NCI-H510A treated with DMSO at 0.1 percent for 48 hours (cell line): Measurements from ENCODE around the gene PRR33.
"Not testable (repeated sequence)": the region's sequence is repeated elsewhere in the genome, so short reads cannot be mapped to it uniquely, and the experiment has no call there.

ENCODE experiments used
- DNase-seq: peaks from one replicate; lab custom pipeline; 2025; lab: John Stamatoyannopoulos, UW

PRR33 gene

DNA sequence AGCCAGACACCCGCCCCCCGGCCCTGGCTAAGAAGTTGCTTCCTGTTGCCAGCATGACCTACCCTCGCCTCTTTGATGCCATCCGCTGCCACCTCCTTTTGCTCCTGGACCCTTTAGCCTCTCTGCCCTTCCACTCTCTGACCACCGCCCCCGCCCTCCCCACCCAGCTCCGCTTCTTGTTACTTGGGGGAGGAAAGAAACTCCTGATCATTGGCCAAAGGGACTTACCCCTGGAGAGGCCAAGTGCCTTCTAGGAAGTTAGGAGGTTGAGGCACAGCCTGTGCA lies at the start of gene PRR33:
TSS of gene PRR33 (minus strand) at position 65 of the 285 bp plus-strand sequence. CDS start 1,311 bp downstream, outside the sequence.
- DNase-seq, result no peak

DNA sequence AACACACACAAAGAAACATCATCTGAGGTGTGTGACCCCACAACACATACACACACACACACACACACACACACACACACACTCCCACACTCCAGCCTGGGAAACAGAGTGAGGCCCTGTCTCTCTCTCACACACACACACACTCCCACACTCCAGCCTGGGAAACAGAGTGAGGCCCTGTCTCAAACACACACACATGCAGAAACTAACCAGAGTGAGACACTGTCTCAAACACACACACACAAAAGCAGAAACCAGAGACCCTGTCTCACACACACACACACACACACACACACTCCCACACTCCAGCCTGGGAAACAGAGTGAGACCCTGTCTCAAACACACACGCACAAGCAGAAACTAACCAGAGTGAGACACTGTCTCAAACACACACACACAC lies 48.1 kb upstream of the PRR33 start:
- DNase-seq, result not testable (repeated sequence)

DNA sequence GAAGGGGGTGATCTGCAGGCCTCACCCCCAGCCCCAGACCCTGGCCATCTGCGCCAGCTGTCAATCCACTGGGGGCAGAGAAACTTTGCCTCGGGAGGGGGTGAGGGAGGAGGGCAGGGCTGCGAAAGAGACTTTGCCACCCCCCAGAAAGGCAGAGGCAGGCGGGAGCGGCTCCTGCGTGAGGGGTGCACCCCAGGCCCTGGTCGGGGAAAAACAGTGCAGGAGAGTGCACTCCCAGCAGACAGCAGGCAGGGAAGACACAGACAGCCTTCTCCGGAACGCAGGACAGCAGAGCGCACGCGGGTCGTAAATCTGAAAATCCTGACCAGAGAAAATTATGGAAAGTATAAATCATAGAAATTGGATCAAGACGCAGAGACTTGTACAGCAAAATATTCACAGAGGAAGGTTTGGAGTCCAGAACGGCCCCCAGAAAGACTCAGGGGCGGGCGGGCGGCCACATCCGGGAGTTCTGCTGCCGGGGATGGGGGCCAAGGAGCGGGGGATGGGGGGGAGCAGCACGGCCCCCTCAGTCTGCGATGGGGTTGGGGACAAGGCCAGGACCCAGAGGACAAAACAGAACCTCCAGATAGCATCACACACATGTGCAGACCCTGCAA lies 47.4 kb upstream of the PRR33 start:
- DNase-seq, result no peak

DNA sequence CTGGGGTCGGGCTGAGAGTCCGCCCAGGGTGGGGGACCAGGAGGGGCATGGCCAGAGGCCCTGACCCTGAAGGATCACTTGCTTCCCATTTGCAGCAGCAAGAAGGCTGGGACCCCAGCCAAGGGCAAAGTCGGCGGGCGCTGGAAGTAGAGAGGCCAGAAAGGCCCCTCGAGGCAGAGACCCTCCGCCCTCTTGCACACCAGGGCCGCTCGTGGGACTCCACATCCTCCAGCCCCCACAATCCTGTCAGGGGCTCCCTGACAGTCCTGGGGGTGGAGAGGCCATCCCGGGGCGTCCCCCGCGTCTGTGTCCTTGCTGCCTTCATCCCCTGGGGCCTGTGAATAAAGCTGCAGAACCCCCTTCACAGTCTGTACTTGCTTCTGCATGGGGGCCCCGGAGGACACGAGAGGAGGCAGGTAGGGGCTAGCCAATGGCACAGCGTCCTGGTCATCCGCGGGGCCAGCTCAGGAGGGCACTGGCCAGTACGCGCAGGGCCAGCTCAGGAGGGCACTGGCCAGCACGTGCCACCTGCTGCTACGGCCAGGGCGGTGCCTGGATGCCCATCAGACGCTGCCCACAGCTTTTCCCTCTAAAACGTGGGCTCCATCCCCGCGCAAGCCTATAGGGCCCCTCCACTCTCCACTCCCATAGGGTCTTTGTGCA lies 46.8 kb upstream of the PRR33 start:
- no peak for DNase-seq

DNA sequence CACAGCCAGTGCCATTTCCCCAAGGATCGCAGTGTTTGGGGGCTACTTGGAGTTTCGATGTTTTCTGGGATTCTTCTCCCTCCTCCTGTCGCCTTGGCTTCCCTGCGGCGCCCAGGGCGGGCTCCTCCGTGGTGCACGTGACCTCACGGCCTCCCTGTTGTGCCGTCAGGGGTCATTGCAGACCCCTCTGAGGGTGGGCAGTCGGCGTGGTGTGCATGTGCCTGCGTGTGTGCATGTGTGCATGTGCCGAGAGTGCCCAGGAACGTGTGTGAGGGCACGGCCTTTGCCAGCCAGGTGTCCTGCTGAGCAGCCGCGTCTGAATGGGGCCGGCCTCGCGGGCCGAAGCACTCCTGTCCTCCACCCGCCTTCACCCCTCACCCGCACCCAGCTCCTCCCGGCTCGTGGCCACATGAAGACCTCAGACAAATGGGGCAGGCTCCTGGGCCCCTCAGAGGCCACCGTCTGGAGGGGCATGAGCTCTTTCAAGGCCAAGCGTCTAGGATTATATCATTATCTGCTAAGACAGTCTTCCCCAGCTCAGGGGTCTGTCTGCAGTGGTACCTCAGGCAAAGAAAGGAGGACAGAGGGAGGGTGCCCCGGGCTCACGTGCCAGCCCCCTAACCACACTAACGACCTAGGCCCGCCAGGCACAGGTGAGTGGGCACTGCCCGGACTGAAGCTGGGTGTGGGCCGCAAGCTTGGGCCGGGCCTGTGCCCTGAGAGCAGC lies 46.1 kb upstream of the PRR33 start:
- DNase-seq, result no peak

DNA sequence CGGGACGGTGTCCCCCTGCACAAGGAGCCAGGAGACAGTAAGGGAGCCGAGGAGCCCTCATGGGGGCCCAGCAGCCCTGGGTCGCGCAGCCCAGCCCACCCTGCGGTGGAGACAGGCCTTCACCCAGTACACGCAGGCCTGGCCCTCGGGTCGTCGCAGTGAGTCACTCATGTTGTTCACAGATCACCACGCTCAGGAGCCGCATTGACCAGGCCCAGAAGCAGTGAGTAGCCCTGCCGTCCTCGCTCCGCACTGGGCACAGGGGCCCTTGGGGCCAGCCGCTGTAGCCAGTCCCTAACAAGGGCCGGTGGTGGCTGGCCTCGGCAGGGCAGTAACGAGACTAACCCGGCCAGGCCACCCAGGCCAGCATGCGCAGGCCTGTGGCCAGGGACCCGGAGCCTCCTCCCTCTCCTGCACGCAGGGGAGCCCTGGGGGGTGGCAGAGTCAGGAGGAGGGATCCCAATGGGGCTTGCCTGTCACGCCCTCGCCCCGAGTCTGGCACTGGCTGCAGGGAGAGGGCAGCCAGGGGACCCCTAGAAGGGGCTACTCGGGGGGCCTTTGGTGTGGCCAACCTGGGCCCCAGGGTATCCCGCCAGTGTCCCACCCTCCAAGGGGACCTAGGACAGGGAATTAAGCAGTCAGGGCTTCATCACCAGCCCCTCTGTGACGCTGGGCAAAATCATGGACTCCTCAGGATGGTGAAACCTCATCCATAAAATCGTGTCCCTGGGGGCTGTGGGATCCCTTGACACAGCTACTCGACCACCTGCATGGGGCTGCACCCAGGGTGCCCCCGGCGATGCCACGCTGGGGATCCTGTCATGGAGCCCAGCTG lies 45.3 kb upstream of the PRR33 start:
- no peak for DNase-seq

DNA sequence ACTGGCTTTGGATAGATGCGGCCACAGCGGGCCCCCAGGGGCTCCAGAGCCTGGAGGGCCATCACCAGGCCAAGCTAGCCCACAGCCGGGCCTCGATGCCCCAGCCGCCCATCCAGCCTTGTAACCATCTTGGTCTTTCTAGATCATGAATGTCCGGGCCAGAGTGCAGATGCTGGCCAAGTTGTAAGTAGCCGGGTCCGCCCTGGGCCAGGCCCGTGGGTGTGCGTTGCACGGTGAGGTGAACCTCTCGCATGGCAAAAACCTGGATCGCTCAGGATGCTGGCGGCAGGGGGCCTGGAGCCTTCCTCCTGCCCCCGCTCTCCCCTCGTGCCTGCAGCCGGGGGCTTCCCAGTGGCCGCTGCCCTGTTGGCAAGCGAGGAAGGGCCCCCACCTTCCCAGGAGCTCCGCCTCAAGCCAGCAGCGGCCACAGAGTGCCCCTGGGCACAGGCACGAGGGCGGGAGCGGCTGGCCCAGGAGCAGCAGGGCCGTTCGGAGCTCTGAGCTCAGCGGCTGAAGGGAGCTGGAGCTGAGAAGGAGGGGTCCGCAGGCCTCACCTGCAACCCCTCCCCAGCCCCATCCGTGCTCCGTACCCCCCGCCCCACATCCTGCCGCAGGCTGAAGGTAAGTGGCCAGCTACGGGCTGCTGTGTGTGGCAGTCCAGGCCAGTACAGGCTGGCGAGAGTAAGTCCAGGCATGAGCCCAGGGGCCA lies 44.5 kb upstream of the PRR33 start:
- DNase-seq, result no peak

DNA sequence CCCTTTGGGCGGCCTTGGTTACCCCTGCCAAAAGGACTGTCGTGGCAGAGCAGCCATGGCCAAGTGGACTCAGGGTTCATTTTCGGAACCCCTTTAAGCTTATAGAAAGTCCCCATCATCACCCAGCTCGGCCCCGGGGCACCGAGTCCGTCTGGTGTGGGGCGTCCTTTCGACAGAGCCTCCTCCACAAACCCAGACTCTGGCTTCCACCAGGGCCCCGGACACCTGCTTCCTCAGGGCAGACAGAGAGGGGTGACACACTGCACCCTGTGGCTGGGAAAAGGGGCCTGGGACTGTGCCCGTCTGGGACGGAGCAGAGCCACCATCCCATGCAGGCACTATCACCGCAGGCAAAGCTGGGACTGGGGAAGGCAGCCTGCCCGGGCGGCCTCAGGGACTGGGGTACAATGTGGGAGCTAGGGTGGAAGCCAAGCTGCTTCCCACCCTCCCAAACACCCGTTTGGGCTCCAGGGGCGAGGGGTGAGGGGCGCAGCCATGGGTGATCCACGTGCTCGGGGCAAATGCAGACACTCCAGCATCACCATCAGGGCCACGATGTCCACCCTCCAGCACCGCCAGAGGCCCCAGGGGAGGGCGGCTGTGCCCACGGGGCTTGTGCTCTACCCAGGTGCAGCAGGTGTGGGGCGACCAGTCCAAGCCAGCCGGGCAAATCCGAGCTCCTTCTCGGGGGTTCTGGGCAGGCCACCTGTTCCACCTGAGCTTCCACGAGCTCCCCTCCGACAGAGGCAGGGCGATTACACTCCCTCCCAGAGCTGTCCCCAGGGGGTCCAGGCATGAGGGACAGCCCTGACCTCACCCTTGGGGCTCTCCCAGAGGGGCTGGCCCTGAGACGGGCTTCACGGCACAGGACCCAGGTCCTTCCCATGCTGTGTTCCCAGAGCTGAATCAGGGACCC lies 43.7 kb upstream of the PRR33 start:
- no peak for DNase-seq

DNA sequence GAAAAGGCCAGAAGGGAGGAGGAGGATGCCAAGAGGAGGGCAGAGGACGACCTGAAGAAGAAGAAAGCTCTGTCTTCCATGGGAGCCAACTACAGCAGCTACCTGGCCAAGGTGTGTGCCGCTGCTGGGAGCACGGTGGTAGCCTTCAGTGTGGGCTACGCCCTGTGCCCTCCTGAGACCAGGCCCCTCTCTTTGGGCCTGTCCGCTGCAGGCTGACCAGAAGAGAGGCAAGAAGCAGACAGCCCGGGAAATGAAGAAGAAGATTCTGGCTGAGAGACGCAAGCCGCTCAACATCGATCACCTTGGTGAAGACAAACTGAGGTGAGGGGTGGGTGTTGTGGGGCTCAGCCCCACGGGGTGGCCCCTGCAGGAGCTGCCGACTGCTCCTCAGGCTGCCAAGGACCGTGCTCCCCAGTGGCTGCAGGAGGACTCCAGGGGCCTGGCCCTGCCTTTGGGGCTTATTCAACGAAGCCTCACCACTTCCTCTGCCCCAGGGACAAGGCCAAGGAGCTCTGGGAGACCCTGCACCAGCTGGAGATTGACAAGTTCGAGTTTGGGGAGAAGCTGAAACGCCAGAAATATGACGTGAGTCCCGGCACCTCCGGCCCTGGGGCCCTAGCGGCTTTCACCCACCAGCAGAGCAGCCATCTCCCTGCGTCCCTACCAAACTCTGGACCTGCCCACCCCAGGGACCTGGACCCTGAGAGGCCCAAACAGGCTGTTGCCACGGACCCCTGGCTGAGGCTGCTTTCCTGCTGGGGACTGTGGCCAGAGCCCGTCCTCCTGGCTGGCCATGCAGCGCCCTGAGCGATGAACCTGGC lies 42.9 kb upstream of the PRR33 start:
- DNase-seq, result no peak

DNA sequence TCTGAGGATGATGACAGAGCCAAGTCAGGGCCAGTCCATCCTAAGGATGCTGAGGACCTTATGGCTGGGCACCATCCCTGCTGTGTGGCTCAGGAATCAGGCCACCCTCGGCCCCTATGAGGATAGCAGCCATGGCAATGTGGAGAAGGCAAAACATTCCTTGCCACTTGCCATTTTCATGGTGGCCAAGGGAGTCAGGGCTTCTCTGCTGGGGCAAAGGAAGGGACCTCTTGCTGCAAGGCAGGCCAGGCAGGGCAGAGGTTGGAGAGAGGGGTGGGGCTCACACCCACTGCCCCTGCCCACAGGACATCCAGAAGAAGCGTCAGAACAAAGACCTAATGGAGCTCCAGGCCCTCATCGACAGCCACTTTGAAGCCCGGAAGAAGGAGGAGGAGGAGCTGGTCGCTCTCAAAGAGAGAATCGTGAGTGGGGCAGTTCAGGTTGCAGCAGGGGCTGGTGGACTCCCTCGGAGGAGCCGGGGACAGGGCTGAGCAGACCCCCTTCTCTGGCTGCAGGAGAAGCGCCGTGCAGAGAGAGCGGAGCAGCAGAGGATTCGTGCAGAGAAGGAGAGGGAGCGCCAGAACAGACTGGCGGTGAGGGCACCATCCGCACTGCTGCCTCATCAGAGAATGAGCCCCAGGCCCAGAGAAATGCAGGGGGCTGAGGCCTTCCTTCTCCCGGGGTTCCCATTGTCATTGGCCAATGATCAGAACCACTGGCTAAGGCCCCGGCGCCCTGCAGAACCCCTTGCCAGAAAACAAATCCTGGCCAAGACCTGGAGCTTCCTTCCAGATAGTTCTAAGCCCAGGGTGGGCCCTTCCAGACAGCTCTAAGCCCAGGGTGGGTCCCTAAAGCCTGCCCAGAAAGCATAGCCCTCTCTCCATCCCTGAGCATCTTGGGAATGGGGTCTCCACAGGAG lies 42.0 kb upstream of the PRR33 start:
- no peak for DNase-seq

DNA sequence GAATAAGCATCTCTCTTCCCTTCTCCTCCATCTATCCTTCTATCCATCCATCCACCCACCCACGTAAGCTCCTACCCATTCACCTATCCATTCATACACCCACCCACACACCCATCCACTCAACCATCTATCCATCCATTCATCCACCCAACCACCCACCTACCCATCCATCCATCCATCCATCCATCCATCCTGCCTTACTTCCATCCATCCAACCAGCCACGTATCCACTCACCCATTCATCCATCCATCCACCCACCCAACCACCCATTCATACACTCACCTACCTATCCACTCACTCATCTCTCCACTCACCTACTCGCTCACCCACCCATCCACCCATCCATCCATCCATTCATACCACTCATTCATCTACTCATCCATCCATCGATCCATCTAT lies 41.0 kb upstream of the PRR33 start:
- DNase-seq, result no peak

DNA sequence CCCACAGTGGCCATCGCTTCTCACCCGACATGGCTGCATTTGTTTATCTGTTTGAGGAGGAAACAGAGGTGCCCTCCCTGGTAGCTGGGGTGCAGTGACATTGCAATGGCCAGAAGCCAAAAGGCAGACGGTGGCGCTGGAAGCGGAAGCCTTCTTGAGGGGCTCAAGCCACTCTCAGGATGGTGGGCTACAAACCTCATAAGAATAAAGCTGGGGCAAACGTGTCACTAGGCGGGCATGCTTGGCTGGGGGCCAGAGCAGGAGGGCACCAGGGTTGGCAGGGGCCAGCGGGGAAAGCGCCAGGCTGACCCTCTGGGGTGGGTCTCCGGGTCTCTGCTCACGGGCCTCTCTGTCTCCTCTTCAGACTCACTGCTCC lies 40.4 kb upstream of the PRR33 start:
- DNase-seq, result no peak

DNA sequence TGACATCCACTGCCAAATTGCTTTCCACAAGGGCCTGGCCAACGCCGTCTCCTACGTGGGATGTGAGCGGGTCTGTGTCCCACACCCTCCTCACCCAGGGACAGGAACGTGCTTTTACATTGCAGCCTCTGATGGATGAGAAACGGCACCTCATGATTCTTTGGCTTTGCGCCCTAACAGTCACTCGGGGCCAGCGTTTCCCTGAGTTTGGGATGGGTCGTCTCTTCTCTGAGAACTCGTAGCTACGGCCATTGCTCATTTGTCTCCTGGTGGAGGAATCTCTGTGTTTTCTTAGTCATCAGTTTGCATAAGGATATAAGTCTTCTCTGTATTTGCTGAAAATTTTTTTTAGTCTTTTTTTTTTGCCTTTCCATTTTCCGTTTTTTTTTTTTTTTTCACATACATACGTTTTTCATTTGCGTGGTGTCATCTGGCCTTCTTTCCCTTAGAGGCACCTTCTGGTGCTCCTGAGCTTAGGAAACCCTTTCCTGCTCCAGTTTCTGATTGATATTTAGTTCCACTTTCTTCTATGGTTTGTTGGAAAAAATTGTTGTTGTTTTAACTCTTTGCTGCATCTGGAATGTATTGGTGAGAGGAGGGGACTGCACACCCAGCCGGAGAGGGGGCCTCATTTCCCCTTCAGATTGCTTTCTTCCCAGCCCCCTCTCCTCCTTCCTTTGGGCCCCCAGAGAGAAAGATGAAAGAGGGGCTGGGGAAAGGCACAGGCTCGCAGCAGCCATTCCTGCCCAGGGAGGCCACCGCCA lies 39.8 kb upstream of the PRR33 start:
- no peak for DNase-seq

DNA sequence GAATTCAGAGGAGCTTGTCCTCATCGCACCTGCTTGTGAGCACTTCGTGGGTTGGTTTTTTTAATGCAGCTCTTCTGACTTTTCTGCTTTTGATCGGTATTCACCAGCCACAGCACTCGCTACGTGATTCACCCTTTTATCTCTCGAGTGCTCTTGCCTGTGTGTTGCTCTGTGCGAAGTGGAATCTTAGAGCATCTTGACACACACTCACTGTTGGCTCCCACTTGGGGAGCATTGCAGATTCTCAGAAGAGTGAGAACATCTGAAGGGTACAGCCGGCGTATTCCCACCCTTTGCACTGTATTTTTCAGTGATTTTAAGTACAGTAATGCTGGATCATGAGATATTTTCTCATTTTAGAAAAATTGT lies 38.8 kb upstream of the PRR33 start:
- DNase-seq, result no peak

DNA sequence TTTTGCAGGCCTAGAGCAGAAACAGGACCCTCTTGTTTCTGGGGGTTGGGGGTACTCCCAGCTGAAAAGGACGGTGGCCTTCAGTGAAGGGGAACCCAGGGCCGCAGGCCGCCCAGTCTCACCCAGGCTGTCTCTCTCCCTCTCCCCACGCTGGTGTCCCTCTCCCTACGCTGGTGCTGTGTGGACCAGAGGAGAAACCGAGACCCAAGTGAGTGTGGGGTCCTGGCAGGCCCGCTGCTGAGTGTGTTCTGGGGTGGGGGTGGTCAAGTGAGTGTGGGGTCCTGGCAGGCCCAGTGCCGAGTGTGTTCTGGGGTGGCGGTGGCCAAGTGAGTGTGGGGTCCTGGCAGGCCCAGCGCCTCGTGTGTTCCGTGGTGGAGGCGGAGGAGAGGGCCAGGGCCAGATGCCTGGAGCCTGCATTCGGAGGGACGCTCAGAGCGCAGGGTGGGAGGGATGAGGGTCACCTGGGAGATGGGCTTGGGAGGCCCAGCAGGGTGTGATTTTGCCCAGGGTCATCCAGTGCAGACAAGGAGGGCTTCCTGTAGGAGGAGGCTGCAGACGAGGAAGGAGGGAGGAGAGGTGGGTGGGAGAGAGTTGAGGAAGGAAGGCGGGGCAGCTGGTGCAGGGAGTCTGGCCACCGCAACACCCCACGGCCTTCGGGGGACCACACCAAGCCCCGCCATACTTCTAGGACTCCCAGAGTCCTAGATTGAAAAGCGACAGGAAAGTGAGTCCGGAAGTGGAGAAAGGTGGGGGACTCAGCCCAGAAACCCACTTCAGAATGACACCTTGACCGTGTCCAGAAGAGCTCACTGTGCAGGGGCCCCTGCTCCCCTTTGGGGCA lies 38.1 kb upstream of the PRR33 start:
- no peak for DNase-seq

DNA sequence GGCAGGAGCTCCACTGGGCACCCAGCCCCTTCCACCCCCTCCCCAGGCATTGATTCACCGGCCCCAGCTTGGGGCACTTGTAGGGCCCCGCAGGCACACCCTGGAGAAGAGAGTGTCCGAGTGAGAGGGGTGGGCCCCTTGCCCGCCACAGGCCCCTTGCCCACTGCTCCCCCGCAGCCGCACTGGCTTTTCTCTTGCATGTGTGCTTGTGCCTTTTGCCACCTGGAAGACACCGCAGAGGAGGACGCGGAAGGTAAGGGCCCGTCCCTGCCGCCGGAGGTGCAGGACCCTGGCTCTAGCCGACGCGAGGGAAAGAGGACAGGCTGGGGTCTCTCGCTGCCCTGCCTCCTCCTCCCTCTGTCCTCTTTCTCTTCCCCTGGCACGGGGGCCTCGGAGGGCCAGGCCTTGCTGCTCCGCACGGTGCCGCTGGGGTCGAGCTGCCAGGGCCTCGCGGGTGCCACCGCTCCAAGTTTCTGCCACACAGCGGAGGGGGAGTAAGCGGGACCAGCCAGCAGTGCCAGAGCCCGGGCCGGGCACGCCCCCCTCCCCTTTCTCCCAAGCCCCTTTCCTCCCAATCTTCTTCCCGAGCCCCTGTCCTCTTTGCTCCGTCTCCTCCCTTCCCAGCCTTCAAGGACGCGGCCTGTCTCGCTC lies 37.3 kb upstream of the PRR33 start:
- DNase-seq, result no peak

DNA sequence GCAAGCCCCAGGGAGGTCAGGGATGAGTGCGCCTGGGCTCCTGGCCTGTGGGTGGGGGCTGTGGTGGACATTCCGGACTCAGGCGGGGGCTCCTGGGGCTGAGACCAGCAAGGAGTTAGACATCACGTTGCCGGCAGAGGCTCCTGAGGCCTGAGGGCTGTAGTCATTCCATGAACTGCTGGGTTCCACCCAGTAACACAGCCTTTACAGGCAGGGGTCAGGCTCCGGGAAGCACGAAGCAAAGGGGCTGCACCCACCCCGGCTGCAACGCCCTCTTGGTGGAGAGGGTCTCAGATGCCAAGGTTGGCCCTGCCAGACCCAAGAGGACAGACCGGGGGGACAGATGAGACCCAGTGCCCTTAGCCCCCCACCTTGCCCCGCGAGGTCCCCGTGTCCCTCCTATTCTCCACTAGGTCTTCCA lies 36.8 kb upstream of the PRR33 start:
- DNase-seq, result no peak
